Prostate gland (tissue), 2 donors: ENCODE measurements around the gene ATG4B. TPM values are rescaled to one million over a fixed set of nuclear protein-coding genes. Genes with fewer than 3 reads are reported as not detected.

Experiments
- DNase-seq: peaks from one replicate; pipeline ENCODE4 v3.0.0-alpha.2; 2019; ENCODE audit warnings: low spot score
- H3K27ac ChIP-seq, 2 donors: fragments of 200-600 bp; sonication (generic); 2 replicates each; pipeline ENCODE4 v1.5.1; 2017 to 2019
- H3K27me3 ChIP-seq: fragments of 200-600 bp; sonication (generic); replicated peaks from 2 replicates; pipeline ENCODE4 v1.5.1; 2019; ENCODE audit not compliant: insufficient read depth
- H3K36me3 ChIP-seq, 2 donors: fragments of 200-600 bp; sonication (generic); 1 replicate in 1 of 2; 2 replicates in 1 of 2; pipeline versions ENCODE4 v1.5.1 to v1.8.1; 2017 to 2019
- H3K4me1 ChIP-seq: fragments of 200-600 bp; sonication (generic); replicated peaks from 2 replicates; pipeline ENCODE4 v1.5.1; 2019
- H3K4me3 ChIP-seq, 2 donors: fragments of 200-600 bp; sonication (generic); 2 replicates each; pipeline ENCODE4 v1.5.1; 2017 to 2019
- H3K9me3 ChIP-seq: fragments of 200-600 bp; sonication (generic); 2 replicates; pipeline ENCODE4 v1.5.1; 2017
- POLR2A ChIP-seq: fragments of 450-650 bp; IDR thresholded peaks from one replicate; pipeline ENCODE4 v1.6.1; 2016; ENCODE audit warnings: antibody characterized with exemption, mild to moderate bottlenecking
- POLR2AphosphoS5 ChIP-seq: sonication (generic); formaldehyde crosslinking; IDR thresholded peaks from one replicate; pipeline ENCODE4 v1.6.1; 2017; ENCODE audit warnings: antibody characterized with exemption
- WGBS: methylation state at CpG from one replicate; pipeline ENCODE4 v1.1.5; 2018; 5-methylcytosine and 5-hydroxymethylcytosine counted together
- intact Hi-C: fragments of 100-400 bp; cut with DNase I; formaldehyde crosslinking; loops from one replicate; pipeline ENCODE4 v1.14.2; 2022
- total RNA-seq, 2 donors: library from RNA; depleted of rRNA; stranded (reverse); fragments of >200 nt; gene quantifications; one replicate each; pipeline ENCODE4 v1.1.0, GENCODE V29; 2016
- TF ChIP-seq, protein P1 (sequence below), 4 experiments: fragments of 200-600 bp in 2 of 4; fragments of 450-650 bp in 2 of 4; sonication (generic) in 2 of 4; IDR thresholded peaks; 1 replicate in 3 of 4; 2 replicates in 1 of 4; pipeline ENCODE4 v1.5.1; 2016 to 2019; ENCODE audit warnings: antibody characterized with exemption in 4 of 4, mild to moderate bottlenecking in 2 of 4, moderate library complexity in 2 of 4

Gene ATG4B
- total RNA-seq, 2 donors from 2014 or later: 63.9 to 162 TPM

DNA sequence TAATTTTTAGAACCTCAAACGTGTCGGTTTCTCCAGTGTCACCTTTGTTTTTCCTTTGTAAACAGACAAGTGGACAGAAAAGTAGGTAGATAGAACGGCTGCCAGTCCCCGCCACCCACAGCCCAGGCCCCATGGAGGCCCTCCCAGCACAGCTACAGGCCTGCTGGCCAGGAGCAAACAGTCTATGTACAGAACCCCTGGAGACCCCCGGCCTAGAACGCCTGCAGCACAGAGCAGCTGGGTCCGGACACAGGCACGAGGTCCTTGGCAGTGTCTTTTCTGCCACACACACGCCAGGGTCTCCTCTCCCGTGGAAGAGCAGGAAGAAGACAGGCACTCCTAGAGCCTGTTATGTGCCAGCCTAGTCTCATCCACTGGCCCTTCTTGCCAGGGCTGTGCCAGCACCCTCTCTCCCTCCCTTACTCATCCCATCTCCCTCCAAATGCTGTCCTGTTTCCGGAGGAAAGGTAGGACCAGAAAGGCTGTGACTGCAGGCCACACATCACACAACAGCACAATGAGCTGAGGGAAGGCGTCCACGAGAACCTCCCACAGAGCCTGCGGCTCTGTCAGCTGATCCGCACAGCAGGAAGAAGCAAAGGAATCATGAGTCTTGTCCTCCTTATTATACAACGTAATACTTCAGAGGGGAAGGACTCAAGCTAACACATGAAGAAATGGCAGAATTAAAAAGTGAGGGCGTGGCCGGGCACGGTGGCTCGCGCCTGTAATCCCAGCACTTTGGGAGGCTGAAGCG, 41.5 kb downstream of the ATG4B start:
- H3K36me3 ChIP-seq: no peaks in the 10 kb centered on the region
- no peak for TF ChIP-seq POLR2A
- no peak for TF ChIP-seq POLR2AphosphoS5
- TF ChIP-seq, protein P1, sequence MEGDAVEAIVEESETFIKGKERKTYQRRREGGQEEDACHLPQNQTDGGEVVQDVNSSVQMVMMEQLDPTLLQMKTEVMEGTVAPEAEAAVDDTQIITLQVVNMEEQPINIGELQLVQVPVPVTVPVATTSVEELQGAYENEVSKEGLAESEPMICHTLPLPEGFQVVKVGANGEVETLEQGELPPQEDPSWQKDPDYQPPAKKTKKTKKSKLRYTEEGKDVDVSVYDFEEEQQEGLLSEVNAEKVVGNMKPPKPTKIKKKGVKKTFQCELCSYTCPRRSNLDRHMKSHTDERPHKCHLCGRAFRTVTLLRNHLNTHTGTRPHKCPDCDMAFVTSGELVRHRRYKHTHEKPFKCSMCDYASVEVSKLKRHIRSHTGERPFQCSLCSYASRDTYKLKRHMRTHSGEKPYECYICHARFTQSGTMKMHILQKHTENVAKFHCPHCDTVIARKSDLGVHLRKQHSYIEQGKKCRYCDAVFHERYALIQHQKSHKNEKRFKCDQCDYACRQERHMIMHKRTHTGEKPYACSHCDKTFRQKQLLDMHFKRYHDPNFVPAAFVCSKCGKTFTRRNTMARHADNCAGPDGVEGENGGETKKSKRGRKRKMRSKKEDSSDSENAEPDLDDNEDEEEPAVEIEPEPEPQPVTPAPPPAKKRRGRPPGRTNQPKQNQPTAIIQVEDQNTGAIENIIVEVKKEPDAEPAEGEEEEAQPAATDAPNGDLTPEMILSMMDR (IDR thresholded peaks at IDR 0.05): no peak
- 80% methylated on average over 22 of the region's 22 CpGs for WGBS

DNA sequence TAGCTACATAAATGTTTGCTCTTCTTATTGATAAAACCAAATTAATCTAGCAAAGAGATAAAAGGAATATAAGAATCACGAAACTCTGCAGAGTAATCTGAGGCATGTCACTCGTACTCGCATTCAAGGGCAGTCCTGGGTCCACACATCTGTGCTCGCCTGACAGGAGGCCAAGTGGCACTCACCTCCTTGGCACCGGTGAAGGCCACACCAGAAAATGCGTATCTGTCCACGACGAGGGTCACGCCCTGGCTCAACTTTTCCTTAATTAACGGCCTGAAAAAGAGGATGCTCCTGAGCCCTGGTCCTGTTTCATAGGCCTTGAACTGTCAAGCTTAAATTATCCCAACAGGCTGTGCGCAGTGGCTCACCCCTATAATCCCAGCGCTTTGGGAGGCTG, 42.6 kb downstream of the ATG4B start:
- no peaks in the 10 kb centered on the region for H3K27me3 ChIP-seq
- TF ChIP-seq, protein P1 (IDR thresholded peaks at IDR 0.05): no peak
- TF ChIP-seq POLR2AphosphoS5: no peak
- no peak for TF ChIP-seq POLR2A
- 90% methylated on average over 12 of the region's 12 CpGs for WGBS
- H3K4me3 ChIP-seq: no peak overlapping the region
- DNase-seq: no peak
- no peaks in the 10 kb centered on the region for H3K36me3 ChIP-seq
- H3K4me1 ChIP-seq: no peaks in the 10 kb centered on the region
- no peaks in the 10 kb centered on the region for H3K9me3 ChIP-seq
- intact Hi-C loops: no loop called here
- H3K27ac ChIP-seq: no peak overlapping the region

More for the DNA sequence above, 41.5 kb downstream of the ATG4B start:
- Histone ChIP-seq H3K4me1 (no peaks in the 10 kb centered on the region), H3K27me3 (no peaks in the 10 kb centered on the region), H3K4me3 (no peak overlapping the region), H3K9me3 (no peaks in the 10 kb centered on the region), H3K27ac (peak overlapping the region; percentile 57)
- DNase-seq: no peak
- intact Hi-C loops: no loop called here

DNA sequence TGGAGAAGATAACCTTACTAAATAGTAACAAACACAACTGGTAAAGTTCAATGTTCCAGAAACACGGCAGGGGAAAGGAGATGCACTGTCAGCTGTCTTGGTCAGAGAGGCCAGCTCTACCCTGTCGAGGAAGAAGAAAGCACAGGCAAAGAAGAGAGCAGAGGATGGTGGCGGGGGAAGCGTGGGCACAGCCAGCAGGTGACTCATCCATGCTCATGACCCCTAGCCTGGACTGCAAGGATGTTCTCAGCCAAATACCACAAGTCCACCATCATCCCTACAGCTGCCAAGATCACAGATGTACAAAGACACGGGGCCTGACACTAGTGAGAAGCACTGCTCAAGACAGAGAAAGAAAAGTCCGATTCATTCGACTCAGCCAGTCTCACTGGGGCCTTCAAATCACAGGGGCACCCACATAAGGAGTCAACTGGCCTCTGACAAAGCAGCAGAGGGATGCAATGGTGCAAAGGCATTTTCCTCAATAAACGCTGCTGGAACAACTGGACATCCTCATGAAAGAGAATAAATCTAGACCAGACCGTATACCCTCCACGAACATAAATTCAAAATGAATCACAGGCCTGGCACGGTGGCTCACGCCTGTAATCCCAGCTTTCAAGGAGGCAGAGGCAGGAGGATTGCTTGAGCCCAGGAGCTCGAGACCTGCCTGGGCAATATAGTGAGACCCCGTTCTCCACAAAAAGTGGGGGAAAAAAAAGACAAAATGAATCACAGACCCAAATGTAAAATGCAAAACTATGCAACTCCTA, 43.5 kb downstream of the ATG4B start:
- peaks cover 4% of the 10 kb centered on the region for H3K4me1 ChIP-seq
- intact Hi-C loops: no loop called here
- 79% methylated on average over 14 of the region's 14 CpGs for WGBS
- no peak overlapping the region for H3K27ac ChIP-seq
- H3K27me3 ChIP-seq: no peaks in the 10 kb centered on the region
- no peak for DNase-seq
- no peaks in the 10 kb centered on the region for H3K36me3 ChIP-seq
- no peak overlapping the region for H3K4me3 ChIP-seq
- H3K9me3 ChIP-seq: no peaks in the 10 kb centered on the region
- TF ChIP-seq POLR2AphosphoS5 (peak; percentile 30), POLR2A (no peak)
- TF ChIP-seq, protein P1 (IDR thresholded peaks at IDR 0.05): no peak

DNA sequence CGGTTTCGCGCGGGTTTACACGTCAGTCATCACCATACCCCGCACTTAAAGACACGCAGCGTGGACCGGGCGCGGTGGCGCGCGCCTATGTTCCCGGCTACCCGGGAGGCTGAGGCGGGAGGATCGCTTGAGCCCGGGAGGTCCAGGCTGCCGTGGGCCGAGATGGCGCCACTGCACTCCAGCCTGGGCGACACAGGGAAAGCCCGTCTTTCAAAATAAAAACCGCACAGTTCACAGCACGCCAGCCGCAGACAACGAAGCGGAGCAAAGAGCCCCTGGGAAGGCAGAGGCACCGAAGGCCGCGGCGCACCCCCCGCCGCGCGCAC, 48.8 kb downstream of the ATG4B start:
- H3K36me3 ChIP-seq: no peaks in the 10 kb centered on the region
- TF ChIP-seq POLR2AphosphoS5: no peak
- TF ChIP-seq, protein P1 (IDR thresholded peaks at IDR 0.05): no peak
- no peak for TF ChIP-seq POLR2A
- peaks cover 9% of the 10 kb centered on the region for H3K4me1 ChIP-seq
- under 1% methylated on average over 37 of the region's 37 CpGs for WGBS
- no peaks in the 10 kb centered on the region for H3K9me3 ChIP-seq
- DNase-seq: no peak
- no peaks in the 10 kb centered on the region for H3K27me3 ChIP-seq
- peak overlapping the region; percentile 67 to 90 for H3K27ac ChIP-seq
- H3K4me3 ChIP-seq: peak overlapping the region; percentile 81 to 88
- intact Hi-C loops: no loop called here
